Pancreas (tissue), 10 donors: ENCODE data around the gene PHTF2. TPM values are rescaled to one million over a fixed set of nuclear protein-coding genes. Genes with fewer than 3 reads are reported as not detected.

Source experiments
- ATAC-seq, 4 donors: fragments of 200-7000 bp; cut with Tn5 transposase; one replicate each; pipeline versions ENCODE4 v1.8.0 to v1.9.1; 2020; ENCODE audit warnings: mild to moderate bottlenecking in 4 of 4, moderate library complexity in 4 of 4
- DNase-seq, 6 donors: peaks; one replicate each; pipeline ENCODE4 v3.0.0-alpha.2; 2020
- FAIRE-seq: peaks from 2 replicates; lab custom pipeline; 2012; peaks lifted over from hg19 to GRCh38; lab: Jason Lieb, UNC
- H3K27ac ChIP-seq, 4 donors: fragments of 200-600 bp; sonication (generic); 1 replicate in 3 of 4; 2 replicates in 1 of 4; pipeline versions ENCODE4 v1.5.0 to v1.8.0; 2020
- H3K27me3 ChIP-seq, 4 donors: fragments of 200-600 bp; one replicate each; pipeline ENCODE4 v1.8.0; 2021
- H3K36me3 ChIP-seq, 3 donors: fragments of 200-600 bp; sonication (generic) in 1 of 3; one replicate each; pipeline versions ENCODE4 v1.5.0 to v1.8.0; 2020 to 2021
- H3K4me1 ChIP-seq, 3 donors: fragments of 200-600 bp; one replicate each; pipeline ENCODE4 v1.8.0; 2021
- H3K4me3 ChIP-seq, 4 donors: fragments of 200-600 bp; sonication (generic) in 2 of 4; one replicate each; pipeline versions ENCODE4 v1.5.0 to v1.8.0; 2020 to 2021
- H3K9me3 ChIP-seq, 4 donors: fragments of 200-600 bp; one replicate each; pipeline ENCODE4 v1.8.0; 2021
- CTCF ChIP-seq, 4 donors: fragments of 200-600 bp; sonication (generic) in 3 of 4; IDR thresholded peaks; one replicate each; pipeline versions ENCODE4 v1.5.0 to v1.8.0; 2021; ENCODE audit warnings: antibody characterized with exemption in 4 of 4
- WGBS, 2 donors: extraction: QIAGEN DNeasy Blood & Tissue Kit; methylation state at CpG; one replicate each; pipeline ENCODE4 v1.1.7; 2013; 5-methylcytosine and 5-hydroxymethylcytosine counted together
- intact Hi-C, 3 donors: fragments of 100-400 bp; cut with DNase I; formaldehyde crosslinking; loops; one replicate each; pipeline versions ENCODE4 v1.11.1 to v1.14.2; 2022
- polyA plus RNA-seq, 2 donors: library from polyadenylated mRNA; stranded (reverse); fragments of 200-250 nt; gene quantifications; one replicate each; pipeline ENCODE4 v1.2.3, GENCODE V29; 2013
- total RNA-seq, 6 donors: library from RNA; stranded (reverse); fragmentation: NEBNext Ultra II Directional in 4 of 6; extraction: Animal tissue kit (Norgen Biotek cat#: 25700) in 4 of 6; gene quantifications; one replicate each; pipeline versions ENCODE4 v1.2.1 to v1.2.4, GENCODE V29; 2021 to 2023
- donor health status: healthy with polysubstance abuse.
- donor health status: DM: no; HTN: no; CAD: no; lungs with moderate emphysema.
- donor health status: DM: no; HTN: no; CAD: no.
- donor health status: control.
- donor health status: control.
- donor health status: Bipolar disorder and iron deficiency.
- donor health status: DM: yes; HTN: yes; CAD: no.
- donor health status: DM: no; HTN: no; CAD: no.
- donor health status: DM: no; HTN: no; CAD: no.
- donor health status: DM: yes; HTN: yes; CAD: no.

PHTF2 gene
- total and polyA plus RNA-seq, 8 donors: 3.3 to 8.8 (median 5.1) TPM

GRCh38 chr7:77811516-77812289 lies 13.1 kb downstream of the PHTF2 start:
- intact Hi-C loops: no loop called here
- no peak overlapping the region for H3K27ac ChIP-seq
- ATAC-seq: no peak
- TF ChIP-seq CTCF (IDR thresholded peaks at IDR 0.05): no peak
- FAIRE-seq: no peak
- DNase-seq: no peak
- WGBS, 2 donors: 91% methylated on average over 2 of the region's 2 CpGs
- H3K27me3 ChIP-seq: no peaks in the 10 kb centered on the region
- no peaks in the 10 kb centered on the region for H3K36me3 ChIP-seq
- no peaks in the 10 kb centered on the region for H3K9me3 ChIP-seq
- H3K4me1 ChIP-seq: peaks cover 0 to 4% (median 0%) of the 10 kb centered on the region in 3 donors
- H3K4me3 ChIP-seq: no peak overlapping the region

GRCh38 chr7:77812290-77812685 lies 13.7 kb downstream of the PHTF2 start:
- H3K4me3 ChIP-seq: no peak overlapping the region
- ATAC-seq: peak in 1 of 4 donors; percentile 23
- intact Hi-C loops: no loop called here
- WGBS, 2 donors: 75 to 92% methylated on average over 1 of the region's 1 CpG
- H3K4me1 ChIP-seq: peaks cover 0 to 4% (median 0%) of the 10 kb centered on the region in 3 donors
- no peaks in the 10 kb centered on the region for H3K27me3 ChIP-seq
- DNase-seq: no peak
- no peak overlapping the region for H3K27ac ChIP-seq
- H3K9me3 ChIP-seq: no peaks in the 10 kb centered on the region
- TF ChIP-seq CTCF (IDR thresholded peaks at IDR 0.05): no peak
- H3K36me3 ChIP-seq: no peaks in the 10 kb centered on the region
- no peak for FAIRE-seq

- no peak overlapping the region for H3K27ac ChIP-seq
- H3K36me3 ChIP-seq: no peaks in the 10 kb centered on the region
- H3K27me3 ChIP-seq: no peaks in the 10 kb centered on the region
- peaks cover 0 to 4% (median 0%) of the 10 kb centered on the region in 3 donors for H3K4me1 ChIP-seq
- H3K9me3 ChIP-seq: no peaks in the 10 kb centered on the region
- FAIRE-seq: no peak
- DNase-seq: no peak
- no peak for ATAC-seq
- 89 to 93% methylated on average over 2 of the region's 2 CpGs for WGBS, 2 donors
- TF ChIP-seq CTCF (IDR thresholded peaks at IDR 0.05): no peak
- intact Hi-C loops: no loop called here
- H3K4me3 ChIP-seq: no peak overlapping the region
These were observed 14.6 kb downstream of the PHTF2 start for GRCh38 chr7:77813180-77813579.

- intact Hi-C loops: no loop called here
- no peak for FAIRE-seq
These were observed 20.4 kb downstream of the PHTF2 start for GRCh38 chr7:77819021-77819420.

More at GRCh38 chr7:77819021-77819420, 20.4 kb downstream of the PHTF2 start:
- no peak for TF ChIP-seq CTCF (IDR thresholded peaks at IDR 0.05)
- H3K36me3 ChIP-seq: no peaks in the 10 kb centered on the region
- H3K4me1 ChIP-seq: no peaks in the 10 kb centered on the region
- DNase-seq: no peak
- H3K4me3 ChIP-seq: no peak overlapping the region
- no peaks in the 10 kb centered on the region for H3K27me3 ChIP-seq
- H3K27ac ChIP-seq: no peak overlapping the region
- no peak for ATAC-seq
- H3K9me3 ChIP-seq: no peaks in the 10 kb centered on the region
